DMS153 treated with DMSO at 0.1 percent for 48 hours (cell line): ENCODE measurements around the gene INPP5A.

Experiments used
- DNase-seq: peaks from one replicate; lab custom pipeline; 2025; ENCODE audit not compliant: unreplicated experiment; lab: John Stamatoyannopoulos, UW

INPP5A gene

DNA sequence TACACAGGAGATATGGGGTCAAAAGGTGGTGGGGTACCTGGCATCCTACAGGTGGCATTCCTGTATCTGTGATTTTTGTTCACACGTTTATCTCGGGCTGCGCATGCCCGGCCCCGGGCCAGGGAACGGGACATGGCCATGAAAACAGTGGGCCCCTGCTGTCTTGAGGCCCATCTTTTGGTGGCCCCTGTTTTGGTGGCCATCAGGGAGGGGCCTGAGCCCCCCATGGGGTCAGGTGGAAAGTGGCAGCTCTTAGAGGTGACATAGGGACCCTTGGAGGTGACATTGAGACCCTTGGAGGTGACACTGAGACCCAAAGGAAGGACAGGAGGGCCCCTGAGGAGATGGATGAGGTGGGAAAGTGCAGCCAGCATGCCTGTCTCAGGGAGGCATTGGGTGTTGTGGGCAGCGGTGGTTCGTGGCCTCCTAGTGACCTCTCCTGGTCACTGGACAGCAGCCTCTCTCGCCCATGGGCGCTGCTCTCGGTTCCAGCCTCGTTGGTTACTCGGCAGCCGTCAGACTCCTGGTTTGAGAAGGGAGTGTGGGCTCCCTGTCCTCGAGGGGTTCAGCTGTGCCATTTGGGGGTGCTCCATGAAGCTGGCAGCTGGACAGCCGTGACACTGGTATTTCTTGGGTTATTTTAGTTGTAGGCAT is 39.9 kb downstream of the INPP5A start:
- no peak for DNase-seq

DNA sequence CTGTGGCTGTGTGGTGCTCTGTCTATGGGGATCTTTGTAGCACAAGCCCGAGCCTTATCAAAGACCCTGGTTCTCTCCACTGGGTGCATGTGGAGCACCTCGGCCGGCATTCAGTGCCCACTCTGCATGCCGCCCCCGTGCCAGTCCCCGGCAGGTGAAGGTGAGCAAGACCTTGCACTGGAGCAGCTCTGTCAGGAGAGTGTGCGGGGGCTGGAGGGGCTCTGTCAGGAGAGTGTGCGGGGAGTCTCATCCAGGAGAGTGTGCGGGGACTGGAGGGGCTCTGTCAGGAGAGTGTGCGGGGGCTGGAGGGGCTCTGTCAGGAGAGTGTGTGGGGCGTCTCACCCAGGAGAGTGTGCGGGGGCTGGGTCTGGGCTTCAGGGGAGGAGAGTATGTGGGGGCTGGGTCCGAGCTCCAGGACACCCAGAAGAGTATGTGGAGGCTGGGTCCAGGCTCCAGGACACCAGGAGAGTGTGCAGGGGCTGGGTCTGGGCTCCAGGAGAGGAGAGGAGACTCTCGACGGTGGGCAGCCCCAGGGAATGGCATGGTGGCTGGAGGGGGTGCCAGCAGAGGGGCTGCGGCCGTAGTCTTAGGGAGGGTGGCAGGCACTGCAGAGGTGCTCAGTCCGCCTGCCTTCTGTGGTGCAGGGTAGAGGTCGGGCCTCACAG is 40.8 kb downstream of the INPP5A start:
- no peak for DNase-seq

DNA sequence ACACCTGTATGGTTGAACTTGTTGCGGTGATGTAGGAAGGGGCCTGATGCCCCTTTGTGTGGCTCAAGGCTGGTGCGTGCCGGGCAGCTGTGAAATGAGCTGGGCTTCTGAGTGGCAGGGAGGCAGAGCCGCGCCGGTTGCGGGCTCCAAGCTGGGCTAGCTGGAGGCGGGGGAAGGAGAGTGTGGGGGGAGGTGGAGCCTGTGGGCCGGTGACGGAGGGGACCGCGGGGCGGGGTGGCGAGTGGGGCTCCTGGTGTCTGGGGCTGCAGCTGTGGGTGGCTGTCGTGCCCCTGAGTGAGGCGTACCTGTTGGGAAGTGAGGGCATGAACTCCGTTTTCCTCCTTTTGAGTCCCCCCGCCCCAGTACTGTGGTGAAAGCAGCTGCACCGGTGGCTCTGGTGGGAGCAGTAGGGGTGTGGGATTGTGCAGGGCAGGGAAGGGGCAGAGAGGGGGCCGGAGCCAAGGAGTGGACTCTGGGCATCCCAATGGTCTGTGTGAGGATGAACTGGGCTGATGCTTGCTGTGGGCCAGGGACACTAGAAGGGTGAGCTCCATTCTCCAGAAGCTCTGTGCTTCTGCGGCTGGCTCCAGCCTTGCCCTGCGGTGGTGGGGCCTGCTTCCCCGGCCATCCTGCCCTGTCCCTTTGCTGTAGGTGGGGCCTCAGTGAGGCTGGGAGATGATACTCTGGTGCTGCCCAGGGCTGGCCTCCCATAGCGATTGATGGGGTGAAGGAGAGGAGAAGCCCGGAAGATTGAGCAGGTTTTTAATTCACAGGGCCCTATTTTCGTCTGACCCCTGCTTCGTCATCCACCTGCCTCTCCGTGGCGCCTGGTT is 41.7 kb downstream of the INPP5A start:
- DNase-seq = no peak

- no peak for DNase-seq
Measured at GRCh38 chr10:132580143-132580542, 42.6 kb downstream of the INPP5A start.

DNA sequence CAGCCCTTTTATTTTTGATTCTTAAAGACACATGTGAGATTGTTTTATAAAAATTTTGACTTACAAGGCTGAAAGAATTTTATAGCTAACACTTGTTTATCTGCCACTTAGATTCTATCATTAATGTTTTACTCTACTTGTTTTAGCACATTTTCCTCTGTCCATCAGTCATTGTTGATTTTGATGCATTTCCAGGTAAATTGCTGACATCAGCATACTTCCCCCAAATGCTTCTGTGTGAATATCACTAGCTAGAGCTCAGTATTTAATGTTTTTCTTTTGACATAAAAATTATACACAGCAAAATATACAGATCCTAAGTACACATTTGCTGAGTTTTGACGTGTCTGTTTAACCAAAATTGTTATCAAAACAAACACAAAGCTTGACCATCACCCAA is 43.0 kb downstream of the INPP5A start:
- no peak for DNase-seq

GRCh38 chr10:132582137-132582536 is 44.5 kb downstream of the INPP5A start:
- DNase-seq = no peak

DNA sequence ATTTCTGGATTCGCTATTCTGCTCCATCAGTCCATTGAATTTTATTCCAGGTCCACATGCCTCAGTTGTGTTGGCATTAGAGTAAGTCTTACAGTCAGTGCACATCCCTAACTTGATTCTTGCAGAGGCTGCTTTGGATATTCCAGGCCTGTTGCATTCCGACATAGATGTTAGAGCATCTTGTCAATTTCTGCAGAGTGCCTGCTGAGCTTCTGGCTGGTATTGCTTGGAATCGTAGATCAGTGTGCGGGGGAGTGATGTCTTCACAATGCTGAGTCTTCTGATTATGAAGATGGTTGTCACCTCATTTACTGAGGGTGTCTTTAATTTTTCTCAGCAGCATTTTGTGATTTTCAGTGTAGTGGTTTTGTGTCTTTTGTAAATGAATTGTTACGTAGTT is 45.2 kb downstream of the INPP5A start:
- no peak for DNase-seq

DNA sequence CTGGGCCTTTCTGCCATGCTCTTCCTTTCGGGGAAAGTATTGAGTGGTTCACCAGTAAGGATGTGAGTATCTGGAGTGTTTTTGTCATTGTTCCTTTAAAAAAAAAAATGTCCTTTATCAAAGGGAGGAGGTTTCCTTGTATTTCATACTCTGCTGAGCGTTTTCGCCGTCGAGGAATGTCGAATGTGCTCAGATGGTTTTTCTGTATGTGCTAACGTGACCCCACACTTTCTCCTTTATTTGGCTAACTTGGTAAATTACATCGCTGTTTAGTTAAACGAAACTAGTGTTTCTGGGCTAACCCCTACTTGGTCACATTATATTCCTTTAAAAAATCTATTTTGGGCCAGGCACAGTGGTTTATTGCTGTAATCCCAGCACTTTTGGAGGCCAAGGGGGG is 45.9 kb downstream of the INPP5A start:
- DNase-seq = no peak

DNA sequence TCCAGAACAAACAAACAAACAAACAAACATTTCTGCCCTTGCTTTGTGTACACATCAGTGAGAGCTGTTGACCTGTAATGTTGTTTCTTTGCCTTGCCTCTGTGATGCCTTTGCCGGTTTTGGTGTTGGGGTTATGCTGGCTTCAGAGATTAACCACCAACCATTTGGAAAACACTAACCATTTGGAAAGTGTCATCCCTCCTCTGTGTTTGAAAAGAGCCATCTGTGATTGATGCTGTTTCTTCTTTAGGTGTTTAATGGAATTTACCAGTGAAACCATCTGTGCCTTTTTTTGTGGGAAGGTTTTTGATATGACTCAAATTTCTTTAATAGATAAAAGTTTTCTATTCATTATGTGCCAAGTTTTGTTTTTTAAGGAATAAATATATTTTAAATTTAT is 46.5 kb downstream of the INPP5A start:
- no peak for DNase-seq

GRCh38 chr10:132585732-132586722 is 48.4 kb downstream of the INPP5A start:
- DNase-seq = no peak

- no peak for DNase-seq
Measured at GRCh38 chr10:132586739-132587138, 49.2 kb downstream of the INPP5A start.

- DNase-seq = no peak
Measured at GRCh38 chr10:132587175-132587574, 49.6 kb downstream of the INPP5A start.

DNA sequence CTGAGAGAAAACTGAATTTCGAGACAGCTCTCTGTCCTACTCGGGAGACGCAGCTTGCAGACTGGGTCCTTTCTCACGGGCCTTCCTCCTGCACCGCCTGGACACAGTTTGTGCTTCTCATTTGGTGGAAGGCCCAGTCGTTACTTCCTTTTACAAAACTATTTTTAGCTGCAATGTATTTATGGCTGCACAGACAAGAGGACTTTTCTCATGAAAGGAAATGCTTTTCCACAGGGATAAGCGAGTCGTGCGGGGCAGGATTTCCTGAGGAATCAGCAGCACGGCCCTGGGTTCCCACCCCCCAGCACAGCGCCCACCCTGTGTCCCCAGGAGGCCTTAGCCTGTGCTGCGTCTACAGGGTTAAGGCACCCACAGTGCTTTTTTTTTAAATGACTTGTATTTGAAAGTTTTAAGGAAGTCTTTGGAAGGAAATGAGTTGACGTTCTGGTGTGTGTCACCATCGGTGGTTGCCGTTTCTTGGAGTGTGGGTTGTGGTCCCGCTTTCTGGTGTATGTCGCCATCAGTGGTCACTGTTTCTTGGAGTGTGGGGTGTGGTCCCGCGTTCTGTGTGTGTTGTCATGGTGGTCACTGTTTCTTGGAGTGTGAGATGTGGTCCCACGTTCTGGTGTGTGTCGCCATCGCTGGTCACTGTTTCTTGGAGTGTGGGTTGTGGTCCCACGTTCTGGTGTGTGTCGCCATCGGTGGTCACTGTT is 50.9 kb downstream of the INPP5A start:
- DNase-seq = no peak

- DNase-seq = no peak
Measured at GRCh38 chr10:132589015-132589414, 51.4 kb downstream of the INPP5A start.

DNA sequence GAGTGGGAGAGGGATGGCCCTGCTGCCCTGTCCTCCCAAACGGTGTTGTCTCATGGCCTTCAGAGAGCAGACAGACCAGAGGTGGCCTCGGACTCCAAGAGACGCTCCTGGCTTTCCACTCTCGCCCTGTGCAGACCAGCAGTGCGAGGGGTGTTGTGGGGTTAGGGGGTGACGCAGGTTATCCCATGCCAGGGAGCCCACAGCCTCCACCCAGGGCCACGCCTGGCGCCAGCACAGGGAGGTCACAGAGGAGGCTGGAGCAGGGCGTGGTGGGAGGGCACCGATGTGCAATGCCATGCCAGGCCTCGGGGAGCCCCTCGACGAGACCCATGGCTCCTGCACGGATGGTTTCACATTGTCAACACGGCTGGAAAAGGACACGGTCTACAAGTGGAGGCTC is 52.1 kb downstream of the INPP5A start:
- DNase-seq = no peak

DNA sequence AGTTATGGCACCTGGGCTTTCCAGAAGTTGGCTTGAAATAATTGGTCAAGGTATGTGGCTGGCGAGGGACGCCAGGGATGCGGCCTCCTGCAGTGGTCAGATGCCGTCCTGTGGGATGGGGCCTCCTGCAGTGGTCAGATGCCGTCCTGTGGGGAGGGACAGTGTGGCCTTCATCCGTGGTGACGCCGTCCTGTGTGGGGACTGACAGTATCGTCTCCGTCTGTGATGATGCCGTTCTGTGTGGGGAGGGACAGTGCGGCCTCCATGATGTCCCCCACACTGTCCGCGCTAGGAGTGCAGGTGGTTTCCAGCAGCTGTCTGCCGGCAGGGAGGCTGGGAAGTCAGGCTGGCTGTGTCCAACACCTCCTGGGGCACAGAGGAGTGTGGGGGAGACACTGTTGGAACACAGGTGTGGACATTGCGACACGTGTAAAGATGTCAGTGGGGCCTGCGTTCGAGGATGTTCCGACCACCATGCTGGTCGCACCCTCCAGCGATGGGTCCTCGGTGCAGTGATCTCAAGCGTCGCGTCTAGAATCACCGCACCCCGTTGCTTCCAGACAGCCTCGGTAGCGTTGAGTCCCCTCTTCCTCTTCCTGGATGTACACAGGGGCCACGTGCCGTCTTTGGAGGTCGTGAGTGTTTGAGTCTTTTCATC is 52.6 kb downstream of the INPP5A start:
- no peak for DNase-seq

DNA sequence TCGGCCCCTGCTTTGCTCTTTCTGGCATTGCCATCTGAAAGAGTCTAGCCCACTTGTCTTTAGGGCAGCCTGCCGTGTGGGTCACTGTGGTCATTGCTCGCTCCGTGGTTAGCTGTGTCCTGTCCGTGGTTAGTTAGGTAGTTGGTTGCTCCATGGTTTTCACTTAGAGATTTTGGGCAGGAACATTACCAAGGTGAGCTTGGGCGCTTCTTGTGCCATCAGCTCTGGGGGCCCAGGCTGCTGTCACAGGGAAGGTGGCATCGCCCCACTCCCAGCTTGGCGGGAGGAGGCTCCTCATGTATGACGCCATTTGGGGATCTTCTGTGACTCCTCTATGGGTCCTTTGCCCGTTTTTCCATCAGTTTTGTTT is 53.1 kb downstream of the INPP5A start:
- no peak for DNase-seq

GRCh38 chr10:132591166-132591971 is 53.8 kb downstream of the INPP5A start:
- no peak for DNase-seq

- DNase-seq = no peak
Measured at GRCh38 chr10:132592790-132593383, 55.3 kb downstream of the INPP5A start.
